ENCODE results near the gene COL11A2.

Gene COL11A2

GRCh38 chr6:33177552-33178446 is 14.5 kb downstream of the COL11A2 start:
- ATAC-seq (ENCODE audit: insufficient read depth, low read depth) (no peak), DNase-seq (no peak)
- no peak for TF ChIP-seq EZH2 (IDR thresholded peaks at IDR 0.05; ENCODE audit: borderline replicate concordance, low read depth, low read length, severe bottlenecking)
- no peak for TF ChIP-seq CTCF (IDR thresholded peaks at IDR 0.05; ENCODE audit: borderline replicate concordance, extremely low read depth, low read length, poor library complexity, severe bottlenecking)
- H3K27ac ChIP-seq (ENCODE audit: low read length), result no peak overlapping the region
- H4K20me1 ChIP-seq (ENCODE audit: insufficient read depth, low read length), result no peaks in the 10 kb centered on the region
- H3K4me2 ChIP-seq (ENCODE audit: insufficient read depth, low read length), result no peak overlapping the region
- no peaks in the 10 kb centered on the region for H3K36me3 ChIP-seq (ENCODE audit: insufficient read depth, low read length)
- no peak overlapping the region for H3K4me3 ChIP-seq (ENCODE audit: low read depth in 1 of 2, low read length in 2 of 2)
- H3K9ac ChIP-seq (ENCODE audit: low read depth, low read length), result no peak overlapping the region
- H3K79me2 ChIP-seq (ENCODE audit: insufficient read depth, low read length), result no peaks in the 10 kb centered on the region
- no peak overlapping the region for H2AFZ ChIP-seq (ENCODE audit: low read depth, low read length)
- H3K9me3 ChIP-seq (ENCODE audit: insufficient read depth, low read length, severe bottlenecking), result no peaks in the 10 kb centered on the region
- H3K4me1 ChIP-seq (ENCODE audit: insufficient read depth, low read length), result no peaks in the 10 kb centered on the region
- H3K27me3 ChIP-seq (ENCODE audit: insufficient read depth, low read length, poor library complexity), result no peaks in the 10 kb centered on the region

- Histone ChIP-seq H3K27ac (ENCODE audit: low read length) (no peak overlapping the region), H3K27me3 (ENCODE audit: insufficient read depth, low read length, poor library complexity) (no peaks in the 10 kb centered on the region), H3K4me1 (ENCODE audit: insufficient read depth, low read length) (no peaks in the 10 kb centered on the region), H3K79me2 (ENCODE audit: insufficient read depth, low read length) (no peaks in the 10 kb centered on the region), H3K4me3 (ENCODE audit: low read depth in 1 of 2, low read length in 2 of 2) (no peak overlapping the region), H2AFZ (ENCODE audit: low read depth, low read length) (no peak overlapping the region), H4K20me1 (ENCODE audit: insufficient read depth, low read length) (no peaks in the 10 kb centered on the region), H3K36me3 (ENCODE audit: insufficient read depth, low read length) (no peaks in the 10 kb centered on the region), H3K4me2 (ENCODE audit: insufficient read depth, low read length) (no peak overlapping the region), H3K9ac (ENCODE audit: low read depth, low read length) (no peak overlapping the region), H3K9me3 (ENCODE audit: insufficient read depth, low read length, severe bottlenecking) (no peaks in the 10 kb centered on the region)
- ATAC-seq (ENCODE audit: insufficient read depth, low read depth) (no peak), DNase-seq (no peak)
- TF ChIP-seq EZH2 (IDR thresholded peaks at IDR 0.05; ENCODE audit: borderline replicate concordance, low read depth, low read length, severe bottlenecking), result no peak
- no peak for TF ChIP-seq CTCF (IDR thresholded peaks at IDR 0.05; ENCODE audit: borderline replicate concordance, extremely low read depth, low read length, poor library complexity, severe bottlenecking)
Measured at GRCh38 chr6:33176906-33177305, 15.4 kb downstream of the COL11A2 start.

DNA sequence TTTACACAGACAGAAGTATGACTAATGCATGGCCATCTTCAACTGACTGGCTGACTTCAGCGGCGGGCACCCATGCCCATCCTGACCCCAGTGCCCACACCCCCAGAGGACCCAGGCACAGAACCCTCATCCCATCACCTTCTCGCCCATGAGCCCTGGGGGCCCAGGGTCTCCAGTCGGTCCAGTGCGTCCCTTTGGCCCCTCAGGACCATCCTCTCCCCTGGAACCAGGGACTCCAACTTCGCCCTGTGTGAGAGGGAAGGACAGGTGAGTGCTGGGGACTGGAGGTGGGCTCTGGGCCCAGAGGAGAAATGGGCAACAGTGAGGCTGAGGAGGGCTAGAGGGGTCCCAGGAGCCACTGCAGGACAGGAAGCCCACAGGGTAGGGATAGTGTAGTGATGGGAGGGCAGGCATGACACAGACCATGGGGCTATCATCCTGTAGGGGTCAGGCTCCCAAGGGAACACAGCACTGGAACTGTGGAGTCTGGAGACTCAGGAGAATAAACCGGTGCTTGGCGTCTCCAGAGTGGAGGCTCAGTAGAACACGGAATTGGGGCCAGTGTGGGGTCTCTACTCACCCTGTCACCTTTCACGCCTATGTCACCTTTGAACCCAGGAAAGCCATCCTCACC is 16.7 kb downstream of the COL11A2 start:
- TF ChIP-seq CTCF (IDR thresholded peaks at IDR 0.05; ENCODE audit: borderline replicate concordance, extremely low read depth, low read length, poor library complexity, severe bottlenecking), result no peak
- TF ChIP-seq EZH2 (IDR thresholded peaks at IDR 0.05; ENCODE audit: borderline replicate concordance, low read depth, low read length, severe bottlenecking), result no peak
- Histone ChIP-seq H2AFZ (ENCODE audit: low read depth, low read length) (no peak overlapping the region), H3K4me2 (ENCODE audit: insufficient read depth, low read length) (no peak overlapping the region), H3K9ac (ENCODE audit: low read depth, low read length) (no peak overlapping the region), H4K20me1 (ENCODE audit: insufficient read depth, low read length) (no peaks in the 10 kb centered on the region), H3K27ac (ENCODE audit: low read length) (no peak overlapping the region), H3K4me1 (ENCODE audit: insufficient read depth, low read length) (no peaks in the 10 kb centered on the region), H3K36me3 (ENCODE audit: insufficient read depth, low read length) (no peaks in the 10 kb centered on the region), H3K9me3 (ENCODE audit: insufficient read depth, low read length, severe bottlenecking) (no peaks in the 10 kb centered on the region), H3K27me3 (ENCODE audit: insufficient read depth, low read length, poor library complexity) (no peaks in the 10 kb centered on the region), H3K79me2 (ENCODE audit: insufficient read depth, low read length) (no peaks in the 10 kb centered on the region), H3K4me3 (ENCODE audit: low read depth in 1 of 2, low read length in 2 of 2) (no peak overlapping the region)
- ATAC-seq (ENCODE audit: insufficient read depth, low read depth) (no peak), DNase-seq (no peak)

Measured in DND-41 (cell line).